Right cardiac atrium (tissue), 5 donors: Measurements from ENCODE around the gene EIF3A. TPM values are rescaled to one million over a fixed set of nuclear protein-coding genes. Genes with fewer than 3 reads are reported as not detected.

ENCODE experiments used
- ATAC-seq, 2 donors: fragments of 200-7000 bp; cut with Tn5 transposase; one replicate each; pipeline versions ENCODE4 v1.8.0 to v1.9.1; 2020; ENCODE audit warnings: moderate library complexity in 2 of 2, mild to moderate bottlenecking in 1 of 2
- DNase-seq, 3 donors: peaks; one replicate each; pipeline ENCODE4 v3.0.0-alpha.2; 2020
- H3K27ac ChIP-seq: one replicate; pipeline ENCODE4 v1.5.1; 2013; ENCODE audit warnings: mild to moderate bottlenecking, low read length, control low read depth, moderate library complexity
- H3K27me3 ChIP-seq: one replicate; pipeline ENCODE4 v1.6.1; 2013; ENCODE audit not compliant: control insufficient read depth, insufficient read depth
- H3K4me1 ChIP-seq: one replicate; pipeline ENCODE4 v1.6.1; 2013; ENCODE audit warnings: low read length; ENCODE audit not compliant: control insufficient read depth, insufficient read depth
- H3K4me3 ChIP-seq: one replicate; pipeline ENCODE4 v1.5.1; 2013; ENCODE audit warnings: low read length, control low read depth
- H3K9me3 ChIP-seq: one replicate; pipeline ENCODE4 v1.6.1; 2013; ENCODE audit warnings: low read length; ENCODE audit not compliant: control insufficient read depth
- WGBS: extraction: QIAGEN DNeasy Blood & Tissue Kit; methylation state at CpG from one replicate; pipeline ENCODE4 v1.1.7; 2013; 5-methylcytosine and 5-hydroxymethylcytosine counted together
- intact Hi-C, 4 donors: fragments of 100-400 bp; cut with DNase I; formaldehyde crosslinking; loops; one replicate each; pipeline versions ENCODE4 v1.11.0 to v1.14.0; 2022 to 2023
- long read RNA-seq, 4 donors: library from polyadenylated mRNA; unstranded; transcript quantifications; one replicate each; pipeline ENCODE4 v2.0.0, GENCODE V29; 2020 to 2021
- polyA plus RNA-seq: library from polyadenylated mRNA; stranded (reverse); fragments of 200-250 nt; gene quantifications from one replicate; pipeline ENCODE4 v1.2.3, GENCODE V29; 2013
- total RNA-seq, 4 donors: library from RNA; stranded (reverse); fragmentation: NEBNext Ultra II Directional; extraction: Animal tissue kit (Norgen Biotek cat#: 25700); gene quantifications; one replicate each; pipeline ENCODE4 v1.2.1, GENCODE V29; 2021
- donor health status: healthy with polysubstance abuse.
- donor health status: DM: no; HTN: yes; CAD: no.
- donor health status: DM: no; HTN: no; CAD: no.
- donor health status: DM: no; HTN: yes; CAD: no; lungs with severe emphysema.
- donor health status: DM: yes; HTN: yes; CAD: no.

Gene EIF3A, protein sequence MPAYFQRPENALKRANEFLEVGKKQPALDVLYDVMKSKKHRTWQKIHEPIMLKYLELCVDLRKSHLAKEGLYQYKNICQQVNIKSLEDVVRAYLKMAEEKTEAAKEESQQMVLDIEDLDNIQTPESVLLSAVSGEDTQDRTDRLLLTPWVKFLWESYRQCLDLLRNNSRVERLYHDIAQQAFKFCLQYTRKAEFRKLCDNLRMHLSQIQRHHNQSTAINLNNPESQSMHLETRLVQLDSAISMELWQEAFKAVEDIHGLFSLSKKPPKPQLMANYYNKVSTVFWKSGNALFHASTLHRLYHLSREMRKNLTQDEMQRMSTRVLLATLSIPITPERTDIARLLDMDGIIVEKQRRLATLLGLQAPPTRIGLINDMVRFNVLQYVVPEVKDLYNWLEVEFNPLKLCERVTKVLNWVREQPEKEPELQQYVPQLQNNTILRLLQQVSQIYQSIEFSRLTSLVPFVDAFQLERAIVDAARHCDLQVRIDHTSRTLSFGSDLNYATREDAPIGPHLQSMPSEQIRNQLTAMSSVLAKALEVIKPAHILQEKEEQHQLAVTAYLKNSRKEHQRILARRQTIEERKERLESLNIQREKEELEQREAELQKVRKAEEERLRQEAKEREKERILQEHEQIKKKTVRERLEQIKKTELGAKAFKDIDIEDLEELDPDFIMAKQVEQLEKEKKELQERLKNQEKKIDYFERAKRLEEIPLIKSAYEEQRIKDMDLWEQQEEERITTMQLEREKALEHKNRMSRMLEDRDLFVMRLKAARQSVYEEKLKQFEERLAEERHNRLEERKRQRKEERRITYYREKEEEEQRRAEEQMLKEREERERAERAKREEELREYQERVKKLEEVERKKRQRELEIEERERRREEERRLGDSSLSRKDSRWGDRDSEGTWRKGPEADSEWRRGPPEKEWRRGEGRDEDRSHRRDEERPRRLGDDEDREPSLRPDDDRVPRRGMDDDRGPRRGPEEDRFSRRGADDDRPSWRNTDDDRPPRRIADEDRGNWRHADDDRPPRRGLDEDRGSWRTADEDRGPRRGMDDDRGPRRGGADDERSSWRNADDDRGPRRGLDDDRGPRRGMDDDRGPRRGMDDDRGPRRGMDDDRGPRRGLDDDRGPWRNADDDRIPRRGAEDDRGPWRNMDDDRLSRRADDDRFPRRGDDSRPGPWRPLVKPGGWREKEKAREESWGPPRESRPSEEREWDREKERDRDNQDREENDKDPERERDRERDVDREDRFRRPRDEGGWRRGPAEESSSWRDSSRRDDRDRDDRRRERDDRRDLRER (N-terminal part only)
- total RNA-seq (100 to 1,000 TPM in 1 of 4 donors, 10 to 100 TPM in 3; 76.9 to 101 (median 88.7) TPM), polyA plus RNA-seq (35.2 TPM)
- long read RNA-seq, donor 1, full-length matches to known transcripts = 131 of 289 reads
- long read RNA-seq, donor 1, partial matches to known transcripts = 147 of 289 reads
- long read RNA-seq, donor 1, other reads (novel, unspliced or antisense) = 11 of 289 reads
- long read RNA-seq, donor 2, full-length matches to known transcripts = 52 of 72 reads
- long read RNA-seq, donor 2, partial matches to known transcripts = 17 of 72 reads
- long read RNA-seq, donor 2, other reads (novel, unspliced or antisense) = 3 of 72 reads
- long read RNA-seq, donor 3, full-length matches to known transcripts = 58 of 918 reads
- long read RNA-seq, donor 3, partial matches to known transcripts = 836 of 918 reads
- long read RNA-seq, donor 3, other reads (novel, unspliced or antisense) = 24 of 918 reads
- long read RNA-seq, donor 4, full-length matches to known transcripts = 67 of 84 reads
- long read RNA-seq, donor 4, partial matches to known transcripts = 14 of 84 reads
- long read RNA-seq, donor 4, other reads (novel, unspliced or antisense) = 3 of 84 reads

- H3K4me1 ChIP-seq = no peaks in the 10 kb centered on the region
- H3K27ac ChIP-seq = peak within 1 kb of the TSS; percentile 92
- ATAC-seq (peak; percentile 98), DNase-seq (peak; percentile 94 to 98 (median 97))
- intact Hi-C loops = no loop called here
- no peaks in the 10 kb centered on the region for H3K27me3 ChIP-seq
- peak within 1 kb of the TSS; percentile 79 for H3K4me3 ChIP-seq
- under 1% methylated on average over 74 of the region's 74 CpGs for WGBS
- H3K9me3 ChIP-seq = no peaks in the 10 kb centered on the region
Observed at GRCh38 chr10:119080521-119081259, at the start of gene EIF3A. Gene EIF3A (minus strand): TSS chr10:119080817. CDS start chr10:119080676, 141 bp downstream.

GRCh38 chr10:119129721-119130120, 49.1 kb upstream of the EIF3A start:
- intact Hi-C loops = no loop called here
- DNase-seq (no peak), ATAC-seq (no peak)
- Histone ChIP-seq H3K4me1 (no peaks in the 10 kb centered on the region), H3K27me3 (no peaks in the 10 kb centered on the region), H3K9me3 (no peaks in the 10 kb centered on the region), H3K4me3 (no peak overlapping the region), H3K27ac (no peak overlapping the region)
- whole genome bisulfite sequencing = 93% methylated on average over 4 of the region's 4 CpGs

DNA sequence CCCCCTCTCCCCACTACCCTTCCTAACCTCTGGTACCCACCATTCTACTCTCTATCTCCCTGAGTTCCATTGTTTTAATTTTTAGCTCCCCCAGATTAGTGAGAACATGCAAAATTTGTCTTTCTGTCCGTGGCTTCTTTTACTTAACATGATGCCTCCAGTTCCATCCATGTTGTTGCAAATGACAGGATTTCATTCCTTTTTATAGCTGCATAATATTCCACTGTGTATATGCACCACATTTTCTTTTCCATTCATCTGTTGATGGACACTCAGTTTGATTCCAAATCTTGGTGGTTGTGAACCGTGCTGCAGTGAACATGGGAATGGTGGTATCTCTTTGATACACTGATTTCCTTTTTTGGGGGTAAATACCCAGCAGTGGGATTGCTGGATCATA, 45.3 kb upstream of the EIF3A start:
- intact Hi-C loops = no loop called here
- 98% methylated on average over 2 of the region's 2 CpGs for WGBS
- DNase-seq (no peak), ATAC-seq (no peak)
- Histone ChIP-seq H3K27ac (no peak overlapping the region), H3K4me3 (no peak overlapping the region), H3K9me3 (no peaks in the 10 kb centered on the region), H3K4me1 (no peaks in the 10 kb centered on the region), H3K27me3 (no peaks in the 10 kb centered on the region)

GRCh38 chr10:119120875-119121274, 40.3 kb upstream of the EIF3A start:
- H3K9me3 ChIP-seq = no peaks in the 10 kb centered on the region
- peaks cover 2% of the 10 kb centered on the region for H3K4me1 ChIP-seq
- WGBS = 96% methylated on average over 2 of the region's 2 CpGs
- peak overlapping the region; percentile 43 for H3K27ac ChIP-seq
- no peak overlapping the region for H3K4me3 ChIP-seq
- intact Hi-C loops = no loop called here
- H3K27me3 ChIP-seq = no peaks in the 10 kb centered on the region
- DNase-seq (no peak), ATAC-seq (no peak)

DNA sequence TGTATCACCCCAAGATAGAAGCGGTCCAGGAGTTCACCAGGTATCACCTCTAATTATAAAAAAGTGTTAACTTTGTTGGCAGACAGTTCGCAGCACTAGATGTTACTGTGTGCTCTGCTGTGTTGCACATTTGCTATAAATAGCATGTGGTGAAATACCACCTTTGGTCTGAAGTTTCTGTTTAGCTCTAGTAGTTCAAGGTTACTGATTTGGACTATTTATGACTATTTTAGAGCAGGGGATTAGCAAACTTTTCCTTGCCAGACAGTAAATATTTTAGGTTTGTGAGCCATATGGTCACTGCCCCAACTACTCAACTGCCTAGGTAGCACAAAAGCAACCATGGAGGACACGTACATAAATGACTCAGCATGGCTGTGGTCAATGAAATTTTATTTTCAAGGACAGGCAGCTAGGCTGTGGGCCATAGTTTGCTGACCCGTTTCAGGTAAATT, 39.8 kb upstream of the EIF3A start:
- intact Hi-C loops = no loop called here
- 64% methylated on average over 4 of the region's 4 CpGs for WGBS
- H3K27ac ChIP-seq = no peak overlapping the region
- no peaks in the 10 kb centered on the region for H3K9me3 ChIP-seq
- peaks cover 2% of the 10 kb centered on the region for H3K4me1 ChIP-seq
- no peaks in the 10 kb centered on the region for H3K27me3 ChIP-seq
- no peak overlapping the region for H3K4me3 ChIP-seq
- DNase-seq (no peak), ATAC-seq (peak; percentile 58 to 75)

- Histone ChIP-seq H3K27ac (no peak overlapping the region), H3K4me3 (no peak overlapping the region), H3K4me1 (peaks cover 2% of the 10 kb centered on the region), H3K27me3 (no peaks in the 10 kb centered on the region), H3K9me3 (no peaks in the 10 kb centered on the region)
- no peak for ATAC-seq
- intact Hi-C loops = no loop called here
- no peak for DNase-seq
- WGBS = 93% methylated on average over 1 of the region's 1 CpG
Observed at GRCh38 chr10:119119400-119119799, 38.8 kb upstream of the EIF3A start.

DNA sequence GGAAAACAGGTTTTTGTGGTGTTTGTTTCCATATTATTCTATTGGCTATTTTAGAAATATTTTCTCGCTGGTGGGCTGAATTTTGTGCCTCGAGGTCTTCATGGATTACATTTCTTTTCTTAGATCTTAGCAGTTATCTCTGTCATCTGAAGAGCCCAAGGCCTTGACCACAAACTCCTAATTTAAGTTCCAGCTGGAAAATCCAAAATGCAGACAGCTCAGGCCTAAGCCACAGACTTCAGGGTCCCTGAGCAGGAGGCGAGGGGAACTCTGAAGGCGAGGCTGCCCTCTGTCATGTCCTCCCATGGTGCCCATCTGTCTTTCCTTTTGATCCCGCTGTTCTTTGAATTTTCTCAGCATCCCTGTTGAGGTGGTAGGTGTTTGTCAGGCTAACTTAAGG, 37.6 kb upstream of the EIF3A start:
- DNase-seq = no peak
- intact Hi-C loops = no loop called here
- Histone ChIP-seq H3K9me3 (no peaks in the 10 kb centered on the region), H3K4me1 (peaks cover 2% of the 10 kb centered on the region), H3K27ac (no peak overlapping the region), H3K4me3 (no peak overlapping the region), H3K27me3 (no peaks in the 10 kb centered on the region)
- no peak for ATAC-seq
- WGBS = 94% methylated on average over 5 of the region's 5 CpGs

GRCh38 chr10:119116326-119116951, 35.8 kb upstream of the EIF3A start:
- no peak for ATAC-seq
- no peak overlapping the region for H3K4me3 ChIP-seq
- H3K4me1 ChIP-seq = peaks cover 2% of the 10 kb centered on the region
- no peaks in the 10 kb centered on the region for H3K9me3 ChIP-seq
- H3K27me3 ChIP-seq = no peaks in the 10 kb centered on the region
- intact Hi-C loops = no loop called here
- WGBS = 88% methylated on average over 6 of the region's 6 CpGs
- no peak overlapping the region for H3K27ac ChIP-seq
- DNase-seq = no peak

DNA sequence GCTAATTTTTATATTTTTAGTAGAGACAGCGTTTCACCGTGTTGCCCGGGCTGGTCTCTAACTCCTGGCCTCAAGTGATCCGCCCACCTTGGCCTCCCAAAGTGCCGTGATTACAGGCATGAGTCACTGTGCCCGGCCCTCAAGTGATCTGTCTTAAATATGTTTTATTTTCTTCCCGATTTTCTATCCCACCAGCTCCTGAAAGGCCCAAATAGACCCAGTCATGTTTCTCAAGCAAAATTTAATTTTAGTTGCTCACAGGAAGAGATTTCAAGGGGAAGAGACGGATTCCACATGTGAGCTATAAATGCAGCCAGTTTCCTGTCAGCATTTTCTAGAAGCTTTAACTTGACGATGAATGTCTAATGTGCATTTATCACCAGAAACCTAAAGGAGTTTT, 35.3 kb upstream of the EIF3A start:
- H3K4me3 ChIP-seq = no peak overlapping the region
- peaks cover 2% of the 10 kb centered on the region for H3K4me1 ChIP-seq
- no peaks in the 10 kb centered on the region for H3K9me3 ChIP-seq
- intact Hi-C loops = no loop called here
- no peak overlapping the region for H3K27ac ChIP-seq
- ATAC-seq (no peak), DNase-seq (no peak)
- H3K27me3 ChIP-seq = no peaks in the 10 kb centered on the region
- 62% methylated on average over 9 of the region's 9 CpGs for WGBS
